Neural cell (in vitro differentiated cells): ENCODE results near the gene PRMT5. TPM values are rescaled to one million over a fixed set of nuclear protein-coding genes. Genes with fewer than 3 reads are reported as not detected.

Source experiments
- H2AFZ ChIP-seq: fragments of 200-600, 300-800 bp; sonication (generic), shearing (Covaris generic); 2 replicates; pipeline ENCODE4 v1.6.0; 2014; ENCODE audit warnings: low read depth, mild to moderate bottlenecking, antibody characterized with exemption, low read length, moderate library complexity
- H3F3A ChIP-seq: fragments of 200-600 bp; shearing (Covaris generic); 2 replicates; pipeline ENCODE4 v1.6.1; 2016; ENCODE audit warnings: mild to moderate bottlenecking, moderate library complexity, mixed read lengths, antibody characterized with exemption, low read length; ENCODE audit not compliant: insufficient read depth, poor library complexity, severe bottlenecking
- H3K27ac ChIP-seq: fragments of 200-600, 300-800 bp; sonication (generic), shearing (Covaris generic); 2 replicates; pipeline ENCODE4 v1.5.1; 2014; ENCODE audit warnings: mild to moderate bottlenecking, low read length, moderate library complexity
- H3K27me3 ChIP-seq: fragments of 300-800, 200-600 bp; sonication (generic), shearing (Covaris generic); 2 replicates; pipeline ENCODE4 v1.6.0; 2014; ENCODE audit warnings: mild to moderate bottlenecking, low read depth, low read length, moderate library complexity; ENCODE audit not compliant: insufficient read depth
- H3K36me3 ChIP-seq: fragments of 300-800, 200-600 bp; sonication (generic), shearing (Covaris generic); 2 replicates; pipeline ENCODE4 v1.5.1; 2014; ENCODE audit warnings: mild to moderate bottlenecking, antibody characterized with exemption, low read length, moderate library complexity; ENCODE audit not compliant: insufficient read depth
- H3K4me2 ChIP-seq: fragments of 300-800, 200-600 bp; sonication (generic), shearing (Covaris generic); 2 replicates; pipeline ENCODE4 v1.6.0; 2014; ENCODE audit warnings: mild to moderate bottlenecking, low read length
- H3K4me3 ChIP-seq: fragments of 300-800, 200-600 bp; sonication (generic), shearing (Covaris generic); 2 replicates; pipeline ENCODE4 v1.5.1; 2014; ENCODE audit warnings: mild to moderate bottlenecking, low read length, moderate library complexity
- H3K79me2 ChIP-seq: fragments of 200-600 bp; shearing (Covaris generic); replicated peaks from 2 replicates; pipeline ENCODE4 v1.6.0; 2014; ENCODE audit warnings: mild to moderate bottlenecking, low read length, moderate library complexity; ENCODE audit not compliant: insufficient read depth
- H3K9ac ChIP-seq: fragments of 300-800, 200-600 bp; sonication (generic), shearing (Covaris generic); 2 replicates; pipeline ENCODE4 v1.6.1; 2016; ENCODE audit warnings: mild to moderate bottlenecking, low read length, mixed read lengths
- H3K9me2 ChIP-seq: fragments of 200-600 bp; shearing (Covaris generic); 2 replicates; pipeline ENCODE4 v1.6.1; 2016; ENCODE audit warnings: mild to moderate bottlenecking, low read length, mixed read lengths; ENCODE audit not compliant: insufficient read depth
- H3K9me3 ChIP-seq: fragments of 200-600, 300-800 bp; sonication (generic), shearing (Covaris generic); 2 replicates; pipeline ENCODE4 v1.6.1; 2016; ENCODE audit warnings: mild to moderate bottlenecking, mixed run types, low read length, moderate library complexity, mixed read lengths
- H4K20me1 ChIP-seq: fragments of 200-600 bp; shearing (Covaris generic); 2 replicates; pipeline ENCODE4 v1.6.1; 2016; ENCODE audit warnings: mild to moderate bottlenecking, mixed run types; ENCODE audit not compliant: insufficient read depth
- CTCF ChIP-seq: fragments of 450-650 bp; IDR thresholded peaks from 2 replicates; pipeline ENCODE4 v1.5.1; 2014; ENCODE audit warnings: antibody characterized with exemption, mild to moderate bottlenecking, moderate library complexity; ENCODE audit not compliant: poor library complexity, severe bottlenecking
- EP300 ChIP-seq: fragments of 450-650 bp; conservative IDR thresholded peaks from 2 replicates; pipeline ENCODE4 v1.6.1; 2014; ENCODE audit warnings: antibody characterized with exemption, mild to moderate bottlenecking, moderate library complexity; ENCODE audit not compliant: poor library complexity, severe bottlenecking
- EZH2 ChIP-seq: fragments of 200-600, 300-800 bp; shearing (Covaris generic), sonication (generic); IDR thresholded peaks from 2 replicates; pipeline ENCODE4 v1.6.1; 2014; ENCODE audit warnings: antibody characterized with exemption, low read length, borderline replicate concordance, mild to moderate bottlenecking; ENCODE audit not compliant: insufficient read depth, poor library complexity, severe bottlenecking
- MXI1 ChIP-seq: fragments of 450-650 bp; conservative IDR thresholded peaks from 2 replicates; pipeline ENCODE4 v1.6.1; 2014; ENCODE audit warnings: antibody characterized with exemption, mild to moderate bottlenecking; ENCODE audit not compliant: poor library complexity, severe bottlenecking
- POLR2AphosphoS5 ChIP-seq: IDR thresholded peaks from 2 replicates; pipeline ENCODE4 v1.6.1; 2012
- RAD21 ChIP-seq: fragments of 450-650 bp; conservative IDR thresholded peaks from 2 replicates; pipeline ENCODE4 v1.6.1; 2014; ENCODE audit warnings: antibody characterized with exemption, mild to moderate bottlenecking, moderate library complexity
- REST ChIP-seq: IDR thresholded peaks from 2 replicates; pipeline ENCODE4 v1.6.1; 2012; ENCODE audit warnings: borderline replicate concordance
- SMC3 ChIP-seq: fragments of 450-650 bp; conservative IDR thresholded peaks from 2 replicates; pipeline ENCODE4 v1.6.1; 2014; ENCODE audit warnings: antibody characterized with exemption, mild to moderate bottlenecking, moderate library complexity; ENCODE audit not compliant: poor library complexity
- TAF1 ChIP-seq: IDR thresholded peaks from 2 replicates; pipeline ENCODE4 v1.6.1; 2012; ENCODE audit warnings: low read depth
- polyA plus RNA-seq: library from polyadenylated mRNA; depleted of rRNA; stranded (reverse); fragments of >200 nt; gene quantifications from 2 replicates; pipeline ENCODE4 v1.2.3, GENCODE V29; 2014

The PRMT5 gene
- polyA plus RNA-seq, 1 donor from 2014 or later, result 102 TPM

DNA sequence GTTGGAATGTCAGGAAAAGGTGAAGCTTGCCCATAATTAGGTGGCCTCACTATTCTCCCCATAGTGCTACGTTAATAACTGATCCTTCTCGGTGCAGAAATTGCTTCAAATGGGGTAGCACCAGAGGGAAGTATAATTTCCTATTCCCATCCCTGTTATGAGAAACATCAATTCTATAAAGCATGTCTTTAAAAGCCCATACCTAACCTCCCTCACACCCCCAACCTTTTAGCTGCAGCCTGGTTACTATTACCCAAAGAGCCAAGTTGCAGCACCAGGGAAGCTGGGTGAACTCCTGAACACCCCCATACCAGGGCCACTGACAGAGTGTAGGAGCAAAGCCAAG, 25.5 kb downstream of the PRMT5 start:
- no peaks in the 10 kb centered on the region for H3K27me3 ChIP-seq
- no peak overlapping the region for H3K27ac ChIP-seq

GRCh38 chr14:22901799-22902198, 27.4 kb downstream of the PRMT5 start:
- H3K36me3 ChIP-seq, result peaks cover 16% of the 10 kb centered on the region
- no peaks in the 10 kb centered on the region for H3F3A ChIP-seq
- no peaks in the 10 kb centered on the region for H3K9me3 ChIP-seq
- H3K79me2 ChIP-seq, result no peaks in the 10 kb centered on the region
- H3K4me3 ChIP-seq, result no peak overlapping the region
- no peak overlapping the region for H3K27ac ChIP-seq
- H4K20me1 ChIP-seq, result no peaks in the 10 kb centered on the region
- H3K9me2 ChIP-seq, result no peaks in the 10 kb centered on the region
- H3K9ac ChIP-seq, result no peak overlapping the region
- no peak overlapping the region for H3K4me2 ChIP-seq
- H3K27me3 ChIP-seq, result no peaks in the 10 kb centered on the region
- no peak overlapping the region for H2AFZ ChIP-seq
- TF ChIP-seq POLR2AphosphoS5, result no peak
- no peak for TF ChIP-seq SMC3
- no peak for TF ChIP-seq RAD21
- no peak for TF ChIP-seq MXI1
- TF ChIP-seq CTCF, result no peak
- TF ChIP-seq REST, result no peak
- no peak for TF ChIP-seq EP300

More for the DNA sequence above, 25.5 kb downstream of the PRMT5 start:
- TF ChIP-seq MXI1, result no peak
- no peak for TF ChIP-seq REST
- TF ChIP-seq CTCF, result no peak
- no peak for TF ChIP-seq RAD21
- no peak for TF ChIP-seq SMC3
- TF ChIP-seq EP300, result no peak
- TF ChIP-seq EZH2, result no peak
- no peak for TF ChIP-seq TAF1
- TF ChIP-seq POLR2AphosphoS5, result no peak
- Histone ChIP-seq H3K36me3 (peaks cover 16% of the 10 kb centered on the region), H3K79me2 (no peaks in the 10 kb centered on the region), H3F3A (no peaks in the 10 kb centered on the region), H2AFZ (no peak overlapping the region), H4K20me1 (no peaks in the 10 kb centered on the region), H3K4me2 (no peak overlapping the region), H3K9me2 (no peaks in the 10 kb centered on the region), H3K9me3 (no peaks in the 10 kb centered on the region), H3K4me3 (no peak overlapping the region), H3K9ac (no peak overlapping the region)
